ENCODE data around the gene RBBP6.

- TF ChIP-seq CTCF (IDR thresholded peaks at IDR 0.05) (no peak), POLR2A (IDR thresholded peaks at IDR 0.05) (no peak)
Observed at GRCh38 chr16:24612656-24613055, 73.3 kb downstream of the RBBP6 start.

All from right lobe of liver (tissue), 4 donors.